HepG2 (cell line): ENCODE measurements around the gene ETV6.

Source experiments
- CREB1 ChIP-seq, 2 experiments: fragments of 450-650 bp in 1 of 2; IDR thresholded peaks; 2 replicates each; pipeline ENCODE4 v1.6.1; 2016 to 2017; ENCODE audit warnings: control low read depth in 1 of 2, mild to moderate bottlenecking in 1 of 2, missing compliant biosample characterization in 1 of 2, missing genetic modification characterization in 1 of 2
- PHF20 ChIP-seq: sonication (generic); formaldehyde crosslinking; IDR thresholded peaks from 2 replicates; pipeline ENCODE4 v1.5.0; 2020; ENCODE audit warnings: mild to moderate bottlenecking, missing genetic modification reagents
- POLR2AphosphoS5 ChIP-seq: IDR thresholded peaks from 2 replicates; pipeline ENCODE4 v1.6.1; 2012; ENCODE audit warnings: low read depth, low read length
- RAD21 ChIP-seq: fragments of 450-650 bp; formaldehyde crosslinking; IDR thresholded peaks from 2 replicates; pipeline ENCODE4 v1.5.0; 2020; ENCODE audit warnings: mild to moderate bottlenecking
- SMC3 ChIP-seq: IDR thresholded peaks from 2 replicates; pipeline ENCODE4 v1.6.1; 2011; ENCODE audit warnings: low read length, improper control_type of control experiment
- TCF12 ChIP-seq, 2 experiments: fragments of 450-650 bp in 1 of 2; sonication (generic) in 1 of 2; formaldehyde crosslinking in 1 of 2; IDR thresholded peaks; 2 replicates each; pipeline versions ENCODE4 v1.6.1 to v1.8.0; 2017 to 2022; ENCODE audit warnings: antibody characterized with exemption in 1 of 2, mild to moderate bottlenecking in 1 of 2, missing genetic modification reagents in 1 of 2, moderate library complexity in 1 of 2
- ZC3H13 ChIP-seq: sonication (generic); formaldehyde crosslinking; IDR thresholded peaks from 2 replicates; pipeline ENCODE4 v1.8.1; 2023; ENCODE audit warnings: mild to moderate bottlenecking, missing genetic modification reagents, moderate library complexity
- ZNF7 ChIP-seq: IDR thresholded peaks from 2 replicates; pipeline ENCODE4 v1.6.1; 2016; ENCODE audit warnings: missing biosample characterization, missing genetic modification reagents
- ZNF83 ChIP-seq: sonication (generic); formaldehyde crosslinking; IDR thresholded peaks from 2 replicates; pipeline ENCODE4 v1.4.0; 2020; ENCODE audit warnings: missing genetic modification reagents, mild to moderate bottlenecking, borderline replicate concordance
- TF ChIP-seq, protein P1 (sequence below): sonication (generic); formaldehyde crosslinking; IDR thresholded peaks from 2 replicates; pipeline ENCODE4 v1.5.0; 2020; ENCODE audit warnings: mild to moderate bottlenecking, missing genetic modification reagents, moderate library complexity
- TF ChIP-seq, protein P2 (sequence below): sonication (generic); formaldehyde crosslinking; IDR thresholded peaks from 2 replicates; pipeline ENCODE4 v1.4.0; 2020; ENCODE audit warnings: missing genetic modification reagents, borderline replicate concordance

DNA sequence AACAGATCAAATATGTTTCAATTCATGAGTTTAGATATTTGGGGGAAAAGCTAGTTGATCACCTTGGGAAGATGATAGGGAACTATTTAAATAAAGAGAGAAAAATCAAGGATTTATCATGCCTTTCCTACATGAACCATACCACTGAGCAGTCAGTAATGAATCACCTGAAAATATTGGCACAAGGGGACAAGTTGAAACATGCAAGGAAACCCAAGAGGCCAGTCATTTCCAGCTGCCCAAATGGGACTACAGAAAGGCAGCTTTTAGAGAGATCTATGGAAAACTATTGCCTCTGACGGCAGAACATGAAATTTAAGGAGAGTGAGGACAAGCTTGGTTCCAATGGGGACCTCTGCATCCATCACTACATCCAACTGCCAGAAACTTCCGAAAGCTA lies 14.1 kb upstream of the ETV6 start:
- TF ChIP-seq CREB1 (IDR thresholded peaks at IDR 0.05) (no peak), CREB1 (CRISPR knock-in tag; IDR thresholded peaks at IDR 0.05) (no peak), POLR2AphosphoS5 (no peak), ZNF83 (CRISPR knock-in tag) (no peak), SMC3 (no peak), ZC3H13 (CRISPR knock-in tag) (no peak), RAD21 (no peak), TCF12 (IDR thresholded peaks at IDR 0.05) (no peak), TCF12 (CRISPR knock-in tag; IDR thresholded peaks at IDR 0.05) (no peak), ZNF7 (no peak), PHF20 (no peak)
- TF ChIP-seq, protein P1, sequence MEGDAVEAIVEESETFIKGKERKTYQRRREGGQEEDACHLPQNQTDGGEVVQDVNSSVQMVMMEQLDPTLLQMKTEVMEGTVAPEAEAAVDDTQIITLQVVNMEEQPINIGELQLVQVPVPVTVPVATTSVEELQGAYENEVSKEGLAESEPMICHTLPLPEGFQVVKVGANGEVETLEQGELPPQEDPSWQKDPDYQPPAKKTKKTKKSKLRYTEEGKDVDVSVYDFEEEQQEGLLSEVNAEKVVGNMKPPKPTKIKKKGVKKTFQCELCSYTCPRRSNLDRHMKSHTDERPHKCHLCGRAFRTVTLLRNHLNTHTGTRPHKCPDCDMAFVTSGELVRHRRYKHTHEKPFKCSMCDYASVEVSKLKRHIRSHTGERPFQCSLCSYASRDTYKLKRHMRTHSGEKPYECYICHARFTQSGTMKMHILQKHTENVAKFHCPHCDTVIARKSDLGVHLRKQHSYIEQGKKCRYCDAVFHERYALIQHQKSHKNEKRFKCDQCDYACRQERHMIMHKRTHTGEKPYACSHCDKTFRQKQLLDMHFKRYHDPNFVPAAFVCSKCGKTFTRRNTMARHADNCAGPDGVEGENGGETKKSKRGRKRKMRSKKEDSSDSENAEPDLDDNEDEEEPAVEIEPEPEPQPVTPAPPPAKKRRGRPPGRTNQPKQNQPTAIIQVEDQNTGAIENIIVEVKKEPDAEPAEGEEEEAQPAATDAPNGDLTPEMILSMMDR (CRISPR knock-in tag): no peak
- TF ChIP-seq, protein P2, sequence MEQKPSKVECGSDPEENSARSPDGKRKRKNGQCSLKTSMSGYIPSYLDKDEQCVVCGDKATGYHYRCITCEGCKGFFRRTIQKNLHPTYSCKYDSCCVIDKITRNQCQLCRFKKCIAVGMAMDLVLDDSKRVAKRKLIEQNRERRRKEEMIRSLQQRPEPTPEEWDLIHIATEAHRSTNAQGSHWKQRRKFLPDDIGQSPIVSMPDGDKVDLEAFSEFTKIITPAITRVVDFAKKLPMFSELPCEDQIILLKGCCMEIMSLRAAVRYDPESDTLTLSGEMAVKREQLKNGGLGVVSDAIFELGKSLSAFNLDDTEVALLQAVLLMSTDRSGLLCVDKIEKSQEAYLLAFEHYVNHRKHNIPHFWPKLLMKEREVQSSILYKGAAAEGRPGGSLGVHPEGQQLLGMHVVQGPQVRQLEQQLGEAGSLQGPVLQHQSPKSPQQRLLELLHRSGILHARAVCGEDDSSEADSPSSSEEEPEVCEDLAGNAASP (CRISPR knock-in tag): no peak
